Measurements from ENCODE around the gene PFN1.
"Not testable (repeated sequence)": the region's sequence is repeated elsewhere in the genome, so short reads cannot be mapped to it uniquely, and the experiment has no call there.

- not testable (repeated sequence) for TF ChIP-seq CTCF (IDR thresholded peaks at IDR 0.05; ENCODE audit: extremely low read depth in 1 of 2, insufficient read depth in 1 of 2, low read depth in 1 of 2, low read length in 2 of 2); FOS (IDR thresholded peaks at IDR 0.05; ENCODE audit: borderline replicate concordance, insufficient read depth, low read length); MAX (IDR thresholded peaks at IDR 0.05; ENCODE audit: insufficient read depth, insufficient read length); POLR2AphosphoS5 (IDR thresholded peaks at IDR 0.05; ENCODE audit: insufficient read depth, low read depth, low read length); POLR2A (IDR thresholded peaks at IDR 0.05; ENCODE audit: low read depth, low read length); EZH2 (IDR thresholded peaks at IDR 0.05; ENCODE audit: borderline replicate concordance, low read depth, low read length, severe bottlenecking); JUN (IDR thresholded peaks at IDR 0.05; ENCODE audit: borderline replicate concordance, insufficient read depth, insufficient read length, low read depth)
These were observed 21.6 kb downstream of the PFN1 start for GRCh38 chr17:4926577-4927335.

All from endothelial cell of umbilical vein (primary cell).